HCT116 (cell line): ENCODE data around the gene NUP210. TPM values are rescaled to one million over a fixed set of nuclear protein-coding genes. Genes with fewer than 3 reads are reported as not detected.

Experiments
- ATAC-seq: fragments of 200-7000 bp; cut with Tn5 transposase; 2 replicates; pipeline ENCODE4 v1.9.1; 2020; ENCODE audit warnings: mild to moderate bottlenecking, moderate library complexity
- BruUV-seq: library from RNA; stranded (reverse); fragments of 400-500 nt; replicated peaks from 2 replicates; lab custom pipeline; 2021; lab: Mats Ljungman, UMichigan
- CTCF ChIA-PET: fragments of 300-600 bp; sonication (Branson Sonifier 250); formaldehyde crosslinking; loops from one replicate; lab custom pipeline; 2021; ENCODE audit warnings: antibody characterized with exemption; lab: Charles Lee
- POLR2A ChIA-PET: fragments of 300-600, 350-600 bp; sonication (Branson Sonifier 250); formaldehyde crosslinking; loops from one replicate; lab custom pipeline; 2021; ENCODE audit warnings: antibody characterized with exemption; lab: Charles Lee
- RAD21 ChIA-PET, 2 experiments: fragments of 300-600 bp; sonication (Branson Sonifier 250); formaldehyde crosslinking; loops; one replicate each; lab custom pipeline; 2023; ENCODE audit warnings: low total read pairs in 2 of 2; ENCODE audit not compliant: uncharacterized antibody in 2 of 2, unreplicated experiment in 2 of 2, low non-redundant PET in 1 of 2; lab: Charles Lee
- DNase-seq: peaks from one replicate; pipeline ENCODE4 v3.0.0-alpha.2; 2010; ENCODE audit warnings: low read depth, low spot score
- H2AFZ ChIP-seq: fragments of 200-600 bp; shearing (Covaris generic), sonication (generic); 2 replicates; pipeline ENCODE4 v1.6.1; 2017; ENCODE audit warnings: low read depth, mixed run types, mixed read lengths, antibody characterized with exemption, low read length; ENCODE audit not compliant: poor library complexity, severe bottlenecking
- H3K27ac ChIP-seq: 2 replicates; pipeline ENCODE4 v1.5.1; 2012; ENCODE audit warnings: low read depth, low read length
- H3K27me3 ChIP-seq: fragments of 200-600 bp; sonication (generic); 2 replicates; pipeline ENCODE4 v1.6.1; 2016; ENCODE audit warnings: mixed run types, low read length, mixed read lengths; ENCODE audit not compliant: insufficient read depth
- H3K36me3 ChIP-seq, 2 experiments: fragments of 200-500 bp in 1 of 2; fragments of 200-600 bp in 1 of 2; sonication (Bioruptor generic) in 1 of 2; sonication (generic) in 1 of 2; 2 replicates each; pipeline versions ENCODE4 v1.5.1 to v1.6.1; 2014 to 2016; ENCODE audit warnings: low read length in 2 of 2, inconsistent platforms in 1 of 2, mixed read lengths in 1 of 2, mixed run types in 1 of 2; ENCODE audit not compliant: insufficient read depth in 2 of 2, control insufficient read depth in 1 of 2
- H3K4me1 ChIP-seq, 2 experiments: fragments of 200-600 bp in 1 of 2; sonication (generic) in 1 of 2; 2 replicates each; pipeline versions ENCODE4 v1.5.1 to v1.6.1; 2012 to 2017; ENCODE audit warnings: low read length in 2 of 2, inconsistent platforms in 1 of 2, mild to moderate bottlenecking in 1 of 2, mixed read lengths in 1 of 2, mixed run types in 1 of 2, moderate library complexity in 1 of 2; ENCODE audit not compliant: insufficient read depth in 2 of 2, control insufficient read depth in 1 of 2
- H3K4me2 ChIP-seq: fragments of 200-600 bp; sonication (generic); 2 replicates; pipeline ENCODE4 v1.6.1; 2017; ENCODE audit warnings: mixed run types, low read length, mixed read lengths
- H3K4me3 ChIP-seq, 2 experiments: fragments of 200-600 bp in 1 of 2; sonication (generic) in 1 of 2; replicated peaks in 1 of 2; 2 replicates each; pipeline ENCODE4 v1.5.1; 2011 to 2016; ENCODE audit warnings: low read length in 2 of 2, control low read depth in 1 of 2, low read depth in 1 of 2, mild to moderate bottlenecking in 1 of 2, mixed read lengths in 1 of 2, mixed run types in 1 of 2
- H3K79me2 ChIP-seq: fragments of 200-600 bp; sonication (generic); 2 replicates; pipeline ENCODE4 v1.6.1; 2017; ENCODE audit warnings: mild to moderate bottlenecking, mixed run types, low read length, moderate library complexity, mixed read lengths; ENCODE audit not compliant: insufficient read depth
- H3K9ac ChIP-seq: fragments of 200-600 bp; sonication (generic); 2 replicates; pipeline ENCODE4 v1.6.1; 2016; ENCODE audit warnings: low read length, mixed read lengths
- H3K9me2 ChIP-seq: fragments of 200-600 bp; sonication (generic), shearing (Covaris generic); 2 replicates; pipeline ENCODE4 v1.6.1; 2017; ENCODE audit warnings: mixed run types, mild to moderate bottlenecking, moderate library complexity; ENCODE audit not compliant: insufficient read depth
- H3K9me3 ChIP-seq, 2 experiments: fragments of 200-500 bp in 1 of 2; fragments of 200-600 bp in 1 of 2; sonication (Bioruptor generic) in 1 of 2; sonication (generic) in 1 of 2; 2 replicates each; pipeline ENCODE4 v1.6.1; 2014 to 2017; ENCODE audit warnings: low read length in 2 of 2, mixed read lengths in 2 of 2, inconsistent platforms in 1 of 2, low read depth in 1 of 2, mild to moderate bottlenecking in 1 of 2, mixed run types in 1 of 2, moderate library complexity in 1 of 2; ENCODE audit not compliant: control insufficient read depth in 1 of 2, insufficient read depth in 1 of 2
- H4K20me1 ChIP-seq: fragments of 200-600 bp; sonication (generic), shearing (Covaris generic); 2 replicates; pipeline ENCODE4 v1.6.1; 2017; ENCODE audit warnings: mixed run types, mild to moderate bottlenecking, moderate library complexity; ENCODE audit not compliant: insufficient read depth
- ELF1 ChIP-seq: IDR thresholded peaks from 2 replicates; pipeline ENCODE4 v1.6.1; 2012; ENCODE audit warnings: low read depth, borderline replicate concordance
- EZH2phosphoT487 ChIP-seq: fragments of 200-600 bp; IDR thresholded peaks from 2 replicates; pipeline ENCODE4 v1.6.1; 2018; ENCODE audit warnings: antibody characterized with exemption, borderline replicate concordance
- FOSL1 ChIP-seq: IDR thresholded peaks from 2 replicates; pipeline ENCODE4 v1.6.1; 2012; ENCODE audit warnings: low read depth
- JUND ChIP-seq: IDR thresholded peaks from 2 replicates; pipeline ENCODE4 v1.6.1; 2012
- MAX ChIP-seq: IDR thresholded peaks from 2 replicates; pipeline ENCODE4 v1.6.1; 2012
- POLR2A ChIP-seq: IDR thresholded peaks from 2 replicates; pipeline ENCODE4 v1.7.0; 2011; ENCODE audit warnings: borderline replicate concordance; ENCODE audit not compliant: insufficient read depth, insufficient read length; ENCODE audit errors: extremely low read depth
- POLR2AphosphoS5 ChIP-seq: IDR thresholded peaks from 2 replicates; pipeline ENCODE4 v1.6.1; 2011; ENCODE audit warnings: mild to moderate bottlenecking, low read depth, low read length, moderate library complexity
- RAD21 ChIP-seq: IDR thresholded peaks from 2 replicates; pipeline ENCODE4 v1.6.1; 2012; ENCODE audit warnings: low read depth, mild to moderate bottlenecking
- SIN3A ChIP-seq: IDR thresholded peaks from 2 replicates; pipeline ENCODE4 v1.6.1; 2012; ENCODE audit warnings: low read depth
- SRF ChIP-seq: IDR thresholded peaks from 2 replicates; pipeline ENCODE4 v1.6.1; 2012; ENCODE audit warnings: low read depth
- YY1 ChIP-seq: IDR thresholded peaks from 2 replicates; pipeline ENCODE4 v1.6.1; 2011; ENCODE audit warnings: low read length, low read depth, moderate library complexity, mild to moderate bottlenecking; ENCODE audit not compliant: insufficient replicate concordance; ENCODE audit errors: extremely low read depth
- ZFX ChIP-seq: fragments of 450-650 bp; IDR thresholded peaks from 2 replicates; pipeline ENCODE4 v1.6.1; 2017
- ZNF274 ChIP-seq: fragments of 200-500 bp; sonication (Bioruptor generic); IDR thresholded peaks from 2 replicates; pipeline ENCODE4 v1.6.1; 2014; ENCODE audit warnings: mild to moderate bottlenecking, low read depth, low read length, inconsistent platforms
- intact Hi-C: fragments of 100-400 bp; cut with micrococcal nuclease; formaldehyde crosslinking; loops from 2 replicates; pipeline ENCODE4 v1.10.0; 2022
- total RNA-seq: library from RNA; stranded (reverse); gene quantifications from one replicate; pipeline ENCODE4 v1.2.1, GENCODE V29; 2021; ENCODE audit not compliant: unreplicated experiment
- TF ChIP-seq, protein P1 (sequence below), 3 experiments: fragments of 200-600 bp in 1 of 3; sonication (generic) in 1 of 3; IDR thresholded peaks in 2 of 3; conservative IDR thresholded peaks in 1 of 3; 2 replicates each; pipeline ENCODE4 v1.5.1; 2012 to 2017; ENCODE audit warnings: low read depth in 2 of 3, low read length in 2 of 3, antibody characterized with exemption in 1 of 3, borderline replicate concordance in 1 of 3, control low read depth in 1 of 3, mild to moderate bottlenecking in 1 of 3, mixed read lengths in 1 of 3, mixed run types in 1 of 3, moderate library complexity in 1 of 3; ENCODE audit not compliant: insufficient read depth in 1 of 3
- TF ChIP-seq, protein P2 (sequence below): IDR thresholded peaks from 2 replicates; pipeline ENCODE4 v1.6.1; 2012

Gene NUP210
- total RNA-seq, 1 experiment from 2014 or later, result 74.9 TPM

- CTCF ChIA-PET, result no interaction called here
- no peak for TF ChIP-seq ZNF274
- TF ChIP-seq YY1, result no peak
- TF ChIP-seq, protein P1, sequence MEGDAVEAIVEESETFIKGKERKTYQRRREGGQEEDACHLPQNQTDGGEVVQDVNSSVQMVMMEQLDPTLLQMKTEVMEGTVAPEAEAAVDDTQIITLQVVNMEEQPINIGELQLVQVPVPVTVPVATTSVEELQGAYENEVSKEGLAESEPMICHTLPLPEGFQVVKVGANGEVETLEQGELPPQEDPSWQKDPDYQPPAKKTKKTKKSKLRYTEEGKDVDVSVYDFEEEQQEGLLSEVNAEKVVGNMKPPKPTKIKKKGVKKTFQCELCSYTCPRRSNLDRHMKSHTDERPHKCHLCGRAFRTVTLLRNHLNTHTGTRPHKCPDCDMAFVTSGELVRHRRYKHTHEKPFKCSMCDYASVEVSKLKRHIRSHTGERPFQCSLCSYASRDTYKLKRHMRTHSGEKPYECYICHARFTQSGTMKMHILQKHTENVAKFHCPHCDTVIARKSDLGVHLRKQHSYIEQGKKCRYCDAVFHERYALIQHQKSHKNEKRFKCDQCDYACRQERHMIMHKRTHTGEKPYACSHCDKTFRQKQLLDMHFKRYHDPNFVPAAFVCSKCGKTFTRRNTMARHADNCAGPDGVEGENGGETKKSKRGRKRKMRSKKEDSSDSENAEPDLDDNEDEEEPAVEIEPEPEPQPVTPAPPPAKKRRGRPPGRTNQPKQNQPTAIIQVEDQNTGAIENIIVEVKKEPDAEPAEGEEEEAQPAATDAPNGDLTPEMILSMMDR (IDR thresholded peaks at IDR 0.05 in 2 of 3, conservative IDR thresholded peaks at IDR 0.05 in 1 of 3; ENCODE audit: borderline replicate concordance in 1 of 3, insufficient read depth in 1 of 3, low read depth in 2 of 3, low read length in 2 of 3), result no peak
- no peak for TF ChIP-seq MAX
- TF ChIP-seq, protein P2, sequence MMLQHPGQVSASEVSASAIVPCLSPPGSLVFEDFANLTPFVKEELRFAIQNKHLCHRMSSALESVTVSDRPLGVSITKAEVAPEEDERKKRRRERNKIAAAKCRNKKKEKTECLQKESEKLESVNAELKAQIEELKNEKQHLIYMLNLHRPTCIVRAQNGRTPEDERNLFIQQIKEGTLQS, result no peak
- no peak for TF ChIP-seq EZH2phosphoT487
- no peak for TF ChIP-seq JUND
- TF ChIP-seq FOSL1, result no peak
- TF ChIP-seq RAD21, result no peak
- no peak for TF ChIP-seq POLR2A
- no peak for TF ChIP-seq SRF
- no peak for TF ChIP-seq SIN3A
- no peak for TF ChIP-seq ZFX
- no peak for TF ChIP-seq ELF1
- no peak for TF ChIP-seq POLR2AphosphoS5
- TF ChIP-seq, all 23 proteins: peak for 0
- no peaks in the 10 kb centered on the region for H3K9me3 ChIP-seq
- H3K9me2 ChIP-seq, result no peaks in the 10 kb centered on the region
- no peak overlapping the region for H3K4me3 ChIP-seq
- peaks cover 0 to 13% of the 10 kb centered on the region in 2 experiments; a peak in 2 of 4 replicates for H3K4me1 ChIP-seq
- DNase-seq, result no peak
- POLR2A ChIA-PET, result no interaction called here
- no peaks in the 10 kb centered on the region for H3K79me2 ChIP-seq
- ATAC-seq, result no peak; the same call in 1 of the 2 replicates
- RAD21 ChIA-PET, result no interaction called here
- no peaks in the 10 kb centered on the region for H4K20me1 ChIP-seq
- peaks cover 9 to 24% of the 10 kb centered on the region in 2 experiments; a peak in 3 of 4 replicates for H3K36me3 ChIP-seq
- H3K27me3 ChIP-seq, result no peaks in the 10 kb centered on the region
- no peak overlapping the region for H3K27ac ChIP-seq
- intact Hi-C loops, result no loop called here
- no peak overlapping the region for H2AFZ ChIP-seq
- H3K4me2 ChIP-seq, result no peak overlapping the region
- BruUV-seq, result no TSS peak
- no peak overlapping the region for H3K9ac ChIP-seq
These were observed 48.0 kb downstream of the NUP210 start for GRCh38 chr3:13372126-13372525.
